ENCODE results near the gene GRIK1.

The GRIK1 gene

DNA sequence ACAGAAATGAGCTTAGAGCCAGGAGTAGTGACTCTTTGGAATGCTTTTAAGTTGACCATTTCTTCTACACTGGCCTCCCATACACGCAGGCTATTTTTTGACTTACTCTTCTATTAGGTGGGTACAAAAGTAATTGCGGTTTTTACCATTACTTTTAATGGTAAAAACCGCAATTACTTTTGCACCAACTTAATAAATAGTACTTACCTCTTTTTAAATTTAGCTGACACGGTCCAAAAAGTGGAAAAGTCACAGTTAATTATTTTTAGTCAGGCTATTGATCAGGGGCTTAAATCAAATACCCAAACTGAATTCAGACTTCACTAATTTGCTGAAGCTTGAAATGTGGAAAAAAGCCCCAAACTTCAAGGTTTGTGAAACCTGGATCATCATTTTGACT, 138.7 kb downstream of the GRIK1 start:
- H4K20me1 ChIP-seq (ENCODE audit: insufficient read depth, low read length), result no peaks in the 10 kb centered on the region
- H3K9me3 ChIP-seq (ENCODE audit: insufficient read depth, low read length, severe bottlenecking), result no peaks in the 10 kb centered on the region
- no peak for ATAC-seq (ENCODE audit: insufficient read depth, low read depth)
- no peak overlapping the region for H2AFZ ChIP-seq (ENCODE audit: low read depth, low read length)
- H3K4me3 ChIP-seq (ENCODE audit: low read depth in 1 of 2, low read length in 2 of 2), result no peak overlapping the region
- no peaks in the 10 kb centered on the region for H3K79me2 ChIP-seq (ENCODE audit: insufficient read depth, low read length)
- no peak overlapping the region for H3K4me2 ChIP-seq (ENCODE audit: insufficient read depth, low read length)
- no peak for DNase-seq
- no peaks in the 10 kb centered on the region for H3K4me1 ChIP-seq (ENCODE audit: insufficient read depth, low read length)
- H3K27me3 ChIP-seq (ENCODE audit: insufficient read depth, low read length, poor library complexity), result no peaks in the 10 kb centered on the region
- H3K27ac ChIP-seq (ENCODE audit: low read length), result no peak overlapping the region
- H3K36me3 ChIP-seq (ENCODE audit: insufficient read depth, low read length), result no peaks in the 10 kb centered on the region
- TF ChIP-seq EZH2 (IDR thresholded peaks at IDR 0.05; ENCODE audit: borderline replicate concordance, low read depth, low read length, severe bottlenecking), result no peak
- TF ChIP-seq, protein P1, sequence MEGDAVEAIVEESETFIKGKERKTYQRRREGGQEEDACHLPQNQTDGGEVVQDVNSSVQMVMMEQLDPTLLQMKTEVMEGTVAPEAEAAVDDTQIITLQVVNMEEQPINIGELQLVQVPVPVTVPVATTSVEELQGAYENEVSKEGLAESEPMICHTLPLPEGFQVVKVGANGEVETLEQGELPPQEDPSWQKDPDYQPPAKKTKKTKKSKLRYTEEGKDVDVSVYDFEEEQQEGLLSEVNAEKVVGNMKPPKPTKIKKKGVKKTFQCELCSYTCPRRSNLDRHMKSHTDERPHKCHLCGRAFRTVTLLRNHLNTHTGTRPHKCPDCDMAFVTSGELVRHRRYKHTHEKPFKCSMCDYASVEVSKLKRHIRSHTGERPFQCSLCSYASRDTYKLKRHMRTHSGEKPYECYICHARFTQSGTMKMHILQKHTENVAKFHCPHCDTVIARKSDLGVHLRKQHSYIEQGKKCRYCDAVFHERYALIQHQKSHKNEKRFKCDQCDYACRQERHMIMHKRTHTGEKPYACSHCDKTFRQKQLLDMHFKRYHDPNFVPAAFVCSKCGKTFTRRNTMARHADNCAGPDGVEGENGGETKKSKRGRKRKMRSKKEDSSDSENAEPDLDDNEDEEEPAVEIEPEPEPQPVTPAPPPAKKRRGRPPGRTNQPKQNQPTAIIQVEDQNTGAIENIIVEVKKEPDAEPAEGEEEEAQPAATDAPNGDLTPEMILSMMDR (IDR thresholded peaks at IDR 0.05; ENCODE audit: borderline replicate concordance, extremely low read depth, low read length, poor library complexity, severe bottlenecking), result no peak
- no peak overlapping the region for H3K9ac ChIP-seq (ENCODE audit: low read depth, low read length)

DNA sequence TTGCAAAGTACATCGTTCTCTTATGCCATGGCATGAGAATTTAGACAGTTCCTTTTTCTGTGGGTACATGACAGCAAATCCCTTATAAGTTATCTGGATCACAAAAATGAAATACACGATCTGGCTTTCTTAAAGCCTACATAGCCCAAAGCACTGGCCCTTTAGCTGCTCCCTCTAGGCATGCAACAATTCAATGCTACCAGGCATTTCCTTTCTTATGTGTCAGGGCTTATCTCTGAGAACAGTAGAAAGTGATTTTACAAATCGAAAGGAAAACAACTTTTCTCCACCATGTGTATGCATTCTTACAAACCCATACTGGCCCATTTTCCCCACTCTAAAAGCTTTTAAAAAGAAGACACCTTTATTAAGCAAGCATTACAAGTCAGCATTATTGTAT, 139.7 kb downstream of the GRIK1 start:
- Histone ChIP-seq H3K4me3 (ENCODE audit: low read depth in 1 of 2, low read length in 2 of 2) (no peak overlapping the region), H3K27ac (ENCODE audit: low read length) (no peak overlapping the region), H2AFZ (ENCODE audit: low read depth, low read length) (no peak overlapping the region), H3K4me2 (ENCODE audit: insufficient read depth, low read length) (no peak overlapping the region), H3K27me3 (ENCODE audit: insufficient read depth, low read length, poor library complexity) (no peaks in the 10 kb centered on the region), H4K20me1 (ENCODE audit: insufficient read depth, low read length) (no peaks in the 10 kb centered on the region), H3K79me2 (ENCODE audit: insufficient read depth, low read length) (no peaks in the 10 kb centered on the region), H3K9ac (ENCODE audit: low read depth, low read length) (no peak overlapping the region), H3K9me3 (ENCODE audit: insufficient read depth, low read length, severe bottlenecking) (no peaks in the 10 kb centered on the region), H3K36me3 (ENCODE audit: insufficient read depth, low read length) (no peaks in the 10 kb centered on the region), H3K4me1 (ENCODE audit: insufficient read depth, low read length) (no peaks in the 10 kb centered on the region)
- DNase-seq (no peak), ATAC-seq (ENCODE audit: insufficient read depth, low read depth) (no peak)
- TF ChIP-seq, protein P1 (IDR thresholded peaks at IDR 0.05; ENCODE audit: borderline replicate concordance, extremely low read depth, low read length, poor library complexity, severe bottlenecking), result no peak
- no peak for TF ChIP-seq EZH2 (IDR thresholded peaks at IDR 0.05; ENCODE audit: borderline replicate concordance, low read depth, low read length, severe bottlenecking)

DNA sequence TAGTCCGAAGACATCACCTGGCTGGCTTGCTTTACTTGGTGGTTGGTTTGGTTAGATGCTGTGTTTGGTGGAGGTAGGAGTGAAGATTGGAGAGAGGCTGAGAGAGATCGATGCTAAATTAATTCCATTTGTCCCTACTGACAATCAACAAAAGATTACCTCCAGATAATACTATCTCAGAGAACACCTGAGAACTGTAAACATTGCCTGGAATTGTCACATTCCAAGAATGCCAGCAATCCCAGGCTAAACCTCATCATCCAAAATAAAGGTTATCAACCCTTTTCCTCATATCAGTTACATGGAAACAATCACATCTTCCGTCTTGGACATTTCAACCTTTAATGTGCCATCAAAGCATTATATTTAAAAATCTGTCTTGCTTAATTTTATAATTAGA, 141.0 kb downstream of the GRIK1 start:
- Histone ChIP-seq H4K20me1 (ENCODE audit: insufficient read depth, low read length) (no peaks in the 10 kb centered on the region), H3K4me2 (ENCODE audit: insufficient read depth, low read length) (no peak overlapping the region), H3K9ac (ENCODE audit: low read depth, low read length) (no peak overlapping the region), H3K27me3 (ENCODE audit: insufficient read depth, low read length, poor library complexity) (no peaks in the 10 kb centered on the region), H3K79me2 (ENCODE audit: insufficient read depth, low read length) (no peaks in the 10 kb centered on the region), H2AFZ (ENCODE audit: low read depth, low read length) (no peak overlapping the region), H3K27ac (ENCODE audit: low read length) (no peak overlapping the region), H3K36me3 (ENCODE audit: insufficient read depth, low read length) (no peaks in the 10 kb centered on the region), H3K4me1 (ENCODE audit: insufficient read depth, low read length) (no peaks in the 10 kb centered on the region), H3K9me3 (ENCODE audit: insufficient read depth, low read length, severe bottlenecking) (no peaks in the 10 kb centered on the region), H3K4me3 (ENCODE audit: low read depth in 1 of 2, low read length in 2 of 2) (no peak overlapping the region)
- ATAC-seq (ENCODE audit: insufficient read depth, low read depth) (no peak), DNase-seq (no peak)
- TF ChIP-seq EZH2 (IDR thresholded peaks at IDR 0.05; ENCODE audit: borderline replicate concordance, low read depth, low read length, severe bottlenecking), result no peak
- TF ChIP-seq, protein P1 (IDR thresholded peaks at IDR 0.05; ENCODE audit: borderline replicate concordance, extremely low read depth, low read length, poor library complexity, severe bottlenecking), result no peak

DNA sequence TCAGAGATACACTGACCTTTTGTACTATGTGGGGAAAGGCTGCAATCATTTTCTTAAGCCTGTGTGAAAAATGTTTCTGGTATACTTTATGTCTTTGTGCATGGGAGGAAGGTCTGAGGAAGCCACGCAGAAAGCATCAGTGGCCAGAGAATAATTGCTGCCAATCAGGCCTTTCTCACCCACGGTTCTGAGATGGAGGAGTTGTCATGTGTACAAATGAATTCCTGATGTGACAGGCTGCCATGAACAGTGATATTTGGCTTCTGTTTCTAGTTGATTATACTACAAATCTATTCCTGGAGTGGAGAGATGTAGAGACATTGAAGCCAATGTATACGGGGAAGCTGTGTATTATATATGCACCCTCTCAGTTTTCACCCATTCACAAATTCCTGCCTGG, 142.6 kb downstream of the GRIK1 start:
- H3K4me1 ChIP-seq (ENCODE audit: insufficient read depth, low read length), result no peaks in the 10 kb centered on the region
- no peak overlapping the region for H3K9ac ChIP-seq (ENCODE audit: low read depth, low read length)
- no peaks in the 10 kb centered on the region for H3K36me3 ChIP-seq (ENCODE audit: insufficient read depth, low read length)
- no peak overlapping the region for H2AFZ ChIP-seq (ENCODE audit: low read depth, low read length)
- DNase-seq, result no peak
- H4K20me1 ChIP-seq (ENCODE audit: insufficient read depth, low read length), result no peaks in the 10 kb centered on the region
- H3K27ac ChIP-seq (ENCODE audit: low read length), result no peak overlapping the region
- no peaks in the 10 kb centered on the region for H3K27me3 ChIP-seq (ENCODE audit: insufficient read depth, low read length, poor library complexity)
- H3K4me3 ChIP-seq (ENCODE audit: low read depth in 1 of 2, low read length in 2 of 2), result no peak overlapping the region
- no peaks in the 10 kb centered on the region for H3K9me3 ChIP-seq (ENCODE audit: insufficient read depth, low read length, severe bottlenecking)
- TF ChIP-seq, protein P1 (IDR thresholded peaks at IDR 0.05; ENCODE audit: borderline replicate concordance, extremely low read depth, low read length, poor library complexity, severe bottlenecking), result no peak
- no peak for TF ChIP-seq EZH2 (IDR thresholded peaks at IDR 0.05; ENCODE audit: borderline replicate concordance, low read depth, low read length, severe bottlenecking)
- no peak for ATAC-seq (ENCODE audit: insufficient read depth, low read depth)
- H3K4me2 ChIP-seq (ENCODE audit: insufficient read depth, low read length), result no peak overlapping the region
- H3K79me2 ChIP-seq (ENCODE audit: insufficient read depth, low read length), result no peaks in the 10 kb centered on the region
